Activated naive CD4-positive, alpha-beta T cell (primary cell): ENCODE results near the gene SLC14A1.
"Not testable (repeated sequence)": the region's sequence is repeated elsewhere in the genome, so short reads cannot be mapped to it uniquely, and the experiment has no call there.

Experiments used
- DNase-seq, 4 experiments: peaks; one replicate each; lab custom pipeline; 2025; lab: John Stamatoyannopoulos, UW

The SLC14A1 gene

GRCh38 chr18:45757005-45757404 is 33.0 kb downstream of the SLC14A1 start:
- no peak for DNase-seq

GRCh38 chr18:45757644-45758043 is 33.7 kb downstream of the SLC14A1 start:
- not testable (repeated sequence) for DNase-seq

GRCh38 chr18:45760462-45761036 is 36.6 kb downstream of the SLC14A1 start:
- DNase-seq, result no peak

GRCh38 chr18:45761512-45762114 is 37.6 kb downstream of the SLC14A1 start:
- no peak for DNase-seq

- no peak for DNase-seq
Observed at GRCh38 chr18:45764000-45764686, 40.2 kb downstream of the SLC14A1 start.

- DNase-seq, result no peak
Observed at GRCh38 chr18:45765796-45766195, 41.8 kb downstream of the SLC14A1 start.

- no peak for DNase-seq
Observed at GRCh38 chr18:45771587-45772480, 47.9 kb downstream of the SLC14A1 start.

GRCh38 chr18:45774065-45774521 is 50.1 kb downstream of the SLC14A1 start:
- DNase-seq, result no peak

- DNase-seq, result peak; percentile 18 to 43 (median 22)
Observed at GRCh38 chr18:45775241-45775676, 51.3 kb downstream of the SLC14A1 start.

- no peak for DNase-seq
Observed at GRCh38 chr18:45775743-45776142, 51.8 kb downstream of the SLC14A1 start.

- DNase-seq, result no peak
Observed at GRCh38 chr18:45777393-45777792, 53.4 kb downstream of the SLC14A1 start.

GRCh38 chr18:45780568-45780967 is 56.6 kb downstream of the SLC14A1 start:
- no peak for DNase-seq

- DNase-seq, result no peak
Observed at GRCh38 chr18:45782662-45783061, 58.7 kb downstream of the SLC14A1 start.

- DNase-seq, result no peak
Observed at GRCh38 chr18:45783097-45784075, 59.4 kb downstream of the SLC14A1 start.

GRCh38 chr18:45785134-45785533 is 61.2 kb downstream of the SLC14A1 start:
- no peak for DNase-seq

GRCh38 chr18:45786941-45787340 is 63.0 kb downstream of the SLC14A1 start:
- DNase-seq, result no peak

- DNase-seq, result no peak
Observed at GRCh38 chr18:45787346-45787745, 63.4 kb downstream of the SLC14A1 start.

GRCh38 chr18:45788861-45789260 is 64.9 kb downstream of the SLC14A1 start:
- no peak for DNase-seq

- DNase-seq, result no peak
Observed at GRCh38 chr18:45792506-45793263, 68.7 kb downstream of the SLC14A1 start.

GRCh38 chr18:45793264-45793965 is 69.4 kb downstream of the SLC14A1 start:
- no peak for DNase-seq
